K562 (cell line): ENCODE data around the gene MMP24OS. TPM values are rescaled to one million over a fixed set of nuclear protein-coding genes. Genes with fewer than 3 reads are reported as not detected.

Experiments used
- BCLAF1 ChIP-seq, 2 experiments: fragments of 450-650 bp in 1 of 2; IDR thresholded peaks; 2 replicates each; pipeline ENCODE4 v1.6.1; 2011 to 2017; ENCODE audit warnings: low read depth in 2 of 2, antibody characterized with exemption in 1 of 2, borderline replicate concordance in 1 of 2, low read length in 1 of 2, mild to moderate bottlenecking in 1 of 2, mixed read lengths in 1 of 2; ENCODE audit not compliant: control insufficient read depth in 1 of 2
- CBX3 ChIP-seq, 2 experiments: IDR thresholded peaks; 1 replicate in 1 of 2; 2 replicates in 1 of 2; pipeline ENCODE4 v1.6.1; 2012; ENCODE audit warnings: inconsistent platforms in 2 of 2, low read length in 2 of 2, borderline replicate concordance in 1 of 2, control low read depth in 1 of 2
- FOS ChIP-seq: IDR thresholded peaks from 3 replicates; pipeline ENCODE4 v1.6.1; 2011; ENCODE audit not compliant: insufficient read length; ENCODE audit errors: extremely low read depth
- JUN ChIP-seq, 2 experiments: sonication (generic) in 1 of 2; formaldehyde crosslinking in 1 of 2; IDR thresholded peaks; 2 replicates each; pipeline versions ENCODE4 v1.6.1 to v1.8.0; 2012 to 2022; ENCODE audit warnings: borderline replicate concordance in 2 of 2, mild to moderate bottlenecking in 2 of 2, improper control_type of control experiment in 1 of 2, low read depth in 1 of 2, low read length in 1 of 2, missing genetic modification reagents in 1 of 2
- NCOA1 ChIP-seq: fragments of 450-650 bp; IDR thresholded peaks from 2 replicates; pipeline ENCODE4 v1.6.1; 2016; ENCODE audit warnings: low read depth
- NR2C2 ChIP-seq, 2 experiments: fragments of 200-800 bp in 1 of 2; sonication (Bioruptor generic) in 1 of 2; sonication (generic) in 1 of 2; formaldehyde crosslinking in 1 of 2; IDR thresholded peaks; 2 replicates each; pipeline versions ENCODE4 v1.6.1 to v1.8.0; 2016 to 2022; ENCODE audit warnings: mild to moderate bottlenecking in 1 of 2, missing compliant biosample characterization in 1 of 2, missing genetic modification characterization in 1 of 2, missing genetic modification reagents in 1 of 2
- ZFP91 ChIP-seq: sonication (generic); formaldehyde crosslinking; IDR thresholded peaks from 2 replicates; pipeline ENCODE4 v1.8.0; 2022; ENCODE audit warnings: mild to moderate bottlenecking, missing genetic modification reagents
- polyA plus RNA-seq, 8 experiments: library from polyadenylated mRNA; depleted of rRNA in 4 of 8; stranded (reverse) in 5 of 8; unstranded in 3 of 8; fragments of >200 nt; fragmentation: Nextera tagmentation in 2 of 8; fragmentation: Illumina TruSeq in 1 of 8; extraction: Ambion mirVana in 2 of 8; extraction: Trizol in 1 of 8; gene quantifications; 2 replicates each; pipeline versions ENCODE4 v1.2.1 to v1.2.3, GENCODE V29; 2011 to 2014; ENCODE audit warnings: inconsistent platforms in 1 of 8, missing spikeins in 1 of 8
- total RNA-seq, 7 experiments: library from RNA; depleted of rRNA in 6 of 7; stranded (reverse); fragments of >200 nt in 6 of 7; fragmentation: Illumina TruSeq in 2 of 7; extraction: Trizol in 2 of 7; gene quantifications; 2 replicates each; pipeline versions ENCODE4 v1.2.1 to v1.2.3, GENCODE V29; 2011 to 2021; ENCODE audit warnings: low replicate concordance in 1 of 7

MMP24OS gene
- total and polyA plus RNA-seq, 9 of the 15 experiments (the other 6 are each of a cell fraction or from before 2014, with no cell fraction given) = 0.92 to 41.5 (median 11.4) TPM

- no peak for TF ChIP-seq BCLAF1 (IDR thresholded peaks at IDR 0.05; ENCODE audit: borderline replicate concordance in 1 of 2, control insufficient read depth in 1 of 2, low read depth in 2 of 2, low read length in 1 of 2)
- no peak for TF ChIP-seq CBX3 (IDR thresholded peaks at IDR 0.05; ENCODE audit: borderline replicate concordance in 1 of 2, low read length in 2 of 2)
- TF ChIP-seq NR2C2 (CRISPR knock-in tag; IDR thresholded peaks at IDR 0.05) = no peak
- TF ChIP-seq NR2C2 (tag; IDR thresholded peaks at IDR 0.05) = peak; percentile 74
- no peak for TF ChIP-seq NCOA1
- TF ChIP-seq ZFP91 (CRISPR knock-in tag) = no peak
- peak; percentile 38 for TF ChIP-seq FOS
- TF ChIP-seq JUN (IDR thresholded peaks at IDR 0.05; ENCODE audit: borderline replicate concordance, low read depth, low read length) = peak; percentile 75
- TF ChIP-seq JUN (CRISPR knock-in tag; IDR thresholded peaks at IDR 0.05; ENCODE audit: borderline replicate concordance) = no peak
These were observed 49.4 kb upstream of the MMP24OS start (continued) for GRCh38 chr20:35327074-35327976.
